HG03025 (cell line): ENCODE results near the gene NIN.

ENCODE experiments used
- ATAC-seq: cut with Tn5 transposase; IDR thresholded peaks from one replicate; pipeline ENCODE4 v1.9.1; 2021; ENCODE audit warnings: mild to moderate bottlenecking, moderate library complexity; ENCODE audit not compliant: unreplicated experiment, low FRiP score

Gene NIN

DNA sequence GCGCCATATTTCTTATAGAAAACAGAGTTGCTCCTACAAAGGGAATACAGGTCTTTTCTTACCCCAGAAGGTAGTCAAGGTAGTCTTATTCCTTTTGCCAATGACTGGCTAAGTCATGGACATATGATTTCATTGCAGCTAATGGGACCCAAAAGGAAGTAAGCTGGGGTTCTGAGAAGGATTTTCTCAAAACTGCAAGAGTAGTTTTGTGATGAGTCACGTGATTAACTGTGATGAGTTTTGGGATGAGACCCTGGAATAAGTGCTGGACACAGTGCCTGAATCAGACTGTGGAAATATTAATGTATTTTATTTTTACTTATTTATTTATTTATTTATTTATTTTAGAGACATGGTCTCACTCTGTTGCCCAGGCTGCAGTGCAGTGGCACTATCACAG is 13.4 kb upstream of the NIN start:
- no peak for ATAC-seq

DNA sequence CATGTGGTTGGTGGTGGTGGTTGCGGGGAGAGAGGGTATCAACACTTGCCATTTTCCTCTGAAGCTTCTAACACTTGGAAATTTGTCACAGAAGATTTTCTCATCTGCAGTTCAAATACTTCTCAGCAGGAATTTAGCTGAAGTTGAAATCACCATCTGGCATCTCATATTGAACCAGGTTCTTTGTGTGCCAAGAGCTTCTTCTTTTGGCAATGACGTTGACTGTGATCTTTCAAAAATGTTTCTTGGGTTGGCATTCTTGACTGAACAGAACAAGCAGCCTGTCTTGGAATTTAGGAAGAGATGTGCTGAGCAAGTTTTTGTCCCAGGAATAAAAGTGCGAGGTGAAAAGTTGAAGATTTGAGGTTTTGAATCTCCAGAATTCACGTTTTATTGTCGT is 8.7 kb upstream of the NIN start:
- ATAC-seq: no peak

DNA sequence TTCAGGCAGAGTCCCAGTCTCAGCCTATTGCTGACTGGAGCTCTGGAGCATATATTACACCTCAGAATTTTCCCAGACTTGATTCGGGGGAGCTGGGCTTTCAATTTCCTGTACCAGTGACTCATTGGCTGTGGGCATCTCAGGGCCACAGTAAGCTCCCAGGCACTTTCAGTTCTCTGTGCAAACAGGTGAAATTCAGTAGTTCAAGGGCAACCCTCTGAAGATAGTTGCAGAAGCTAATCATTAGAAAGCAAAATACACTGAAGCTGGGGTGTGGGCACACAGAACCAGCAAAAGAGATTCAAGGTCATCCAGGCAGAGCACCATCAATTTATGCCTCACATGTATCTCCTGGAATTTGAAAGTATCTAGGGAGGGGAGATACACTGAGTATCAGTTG is 8.1 kb upstream of the NIN start:
- no peak for ATAC-seq

GRCh38 chr14:50837850-50838470 is 7.0 kb upstream of the NIN start:
- no peak for ATAC-seq

DNA sequence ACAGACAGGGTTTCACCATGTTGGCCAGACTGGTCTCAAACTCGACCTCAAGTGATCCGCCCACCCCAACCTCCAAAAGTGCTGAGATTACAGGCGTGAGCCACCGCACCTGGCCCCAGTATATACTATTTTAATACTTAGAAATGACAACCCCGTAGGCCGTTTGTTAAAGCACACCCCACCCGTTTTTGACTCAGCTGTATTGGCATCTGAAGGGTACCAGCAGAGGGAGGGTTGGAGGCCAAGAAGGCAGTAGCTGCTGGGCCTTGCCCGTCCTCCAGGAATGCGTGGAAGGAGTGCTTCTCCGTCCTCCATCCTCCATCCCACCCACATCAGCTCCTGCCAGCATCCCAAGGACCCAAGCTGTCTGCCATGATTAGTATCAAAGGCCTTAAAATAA is 6.3 kb upstream of the NIN start:
- ATAC-seq: no peak

DNA sequence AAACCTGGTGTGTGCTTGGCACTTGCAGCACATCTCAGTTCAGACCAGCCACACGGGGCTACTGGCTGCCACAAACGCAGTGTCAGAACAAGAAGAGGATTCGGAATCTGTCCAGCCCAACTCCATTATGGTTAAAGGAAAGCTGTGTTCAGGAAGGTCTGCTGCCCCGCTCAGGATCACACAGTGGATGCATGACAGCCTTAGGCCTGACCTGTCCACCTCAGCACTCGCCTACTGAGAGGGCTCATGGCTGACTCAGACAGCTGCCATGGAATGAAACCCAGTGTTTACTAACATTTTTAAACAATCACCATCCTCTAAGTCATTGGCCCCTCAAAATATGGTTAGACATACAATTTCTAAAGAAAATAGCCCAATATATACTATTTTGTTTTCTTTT is 5.6 kb upstream of the NIN start:
- no peak for ATAC-seq

GRCh38 chr14:50835280-50835679 is 4.3 kb upstream of the NIN start:
- ATAC-seq: no peak

DNA sequence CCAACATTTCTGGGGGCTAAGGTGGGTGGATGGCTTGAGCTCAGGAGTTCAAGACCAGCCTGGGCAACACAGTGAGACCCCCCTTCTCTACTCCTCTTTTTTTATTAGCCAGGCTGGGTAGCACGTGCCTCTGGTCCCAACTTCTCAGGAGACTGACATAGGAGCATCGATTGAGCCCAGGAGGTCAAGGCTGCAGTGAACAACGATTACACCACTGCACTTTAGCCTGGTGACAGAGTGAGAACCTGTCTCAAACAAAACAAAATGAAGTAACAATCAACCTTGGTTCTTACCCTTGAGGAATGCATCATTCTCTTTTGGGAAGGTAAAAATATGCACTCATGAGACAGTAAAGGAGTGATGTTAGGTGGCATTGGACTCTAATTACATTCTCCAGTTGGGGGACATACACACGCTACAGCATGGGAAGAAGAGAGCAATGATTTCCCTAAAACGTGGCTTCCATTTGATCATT is 3.9 kb upstream of the NIN start:
- no peak for ATAC-seq

GRCh38 chr14:50832935-50833630 is 2.1 kb upstream of the NIN start:
- ATAC-seq: no peak

DNA sequence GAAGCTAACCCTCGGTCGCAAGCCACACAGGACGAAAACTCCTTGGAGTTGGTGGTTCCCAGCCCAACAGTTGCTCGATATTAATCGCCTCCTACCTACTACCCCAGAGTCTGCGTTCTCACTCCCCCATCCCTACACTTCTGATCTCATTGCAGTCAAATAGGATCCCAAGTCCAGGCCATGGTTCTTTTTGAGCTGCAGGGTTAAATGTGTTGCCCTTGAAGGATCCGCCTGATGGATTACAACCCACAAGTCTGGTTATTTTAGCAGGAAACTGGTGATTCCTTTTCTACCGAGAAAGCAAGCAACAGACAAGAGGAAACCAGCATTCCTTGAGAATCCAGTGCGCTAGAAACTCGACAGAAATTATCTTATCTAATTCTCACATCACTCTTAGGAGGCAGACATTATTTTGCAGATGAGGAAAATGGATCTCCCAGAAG is 785 bp upstream of the NIN start:
- no peak for ATAC-seq

DNA sequence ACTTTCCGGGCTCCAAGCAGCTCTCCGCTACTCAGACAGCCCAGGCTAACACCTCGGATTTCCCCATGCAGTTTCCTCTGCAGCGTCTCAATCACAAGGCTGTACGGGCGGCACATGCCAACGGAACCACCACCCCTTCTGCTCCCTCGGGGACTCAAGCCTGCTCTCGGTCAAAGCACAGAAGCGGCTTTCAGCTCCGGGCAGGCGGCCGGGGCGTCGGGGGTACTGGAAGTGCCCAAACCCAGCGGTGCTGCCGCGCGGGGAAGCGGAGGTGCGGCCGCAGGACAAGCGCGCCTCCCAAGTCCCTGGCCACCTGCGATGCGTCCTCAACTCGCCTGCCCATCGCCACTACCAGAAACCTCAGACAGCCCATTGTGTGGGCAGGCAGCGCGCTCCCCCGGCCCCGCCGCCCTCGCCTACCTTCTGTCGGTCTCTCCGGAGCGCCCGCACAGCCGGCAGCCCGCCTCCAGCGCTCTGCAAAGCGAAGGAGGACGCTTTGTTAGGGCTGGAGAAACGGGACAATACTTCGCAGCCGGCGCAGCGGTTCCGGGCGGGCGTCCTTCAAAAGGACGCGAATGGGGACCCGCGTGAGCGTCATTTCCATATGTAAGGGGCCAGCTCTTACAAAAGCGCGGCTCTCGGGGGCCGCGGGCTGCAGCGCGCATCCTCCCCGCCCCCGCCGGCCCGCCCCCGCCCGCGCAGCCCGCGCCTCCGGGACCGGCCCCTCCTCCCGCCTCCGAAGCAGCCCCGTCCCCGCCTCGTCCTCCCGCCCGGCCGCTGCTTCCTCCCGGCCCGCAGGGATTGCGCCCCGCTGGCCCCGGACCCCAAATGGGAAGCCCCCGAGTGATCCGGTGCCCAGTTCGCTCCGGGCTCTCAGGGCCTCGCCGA is 674 bp downstream of the NIN start:
- peak; percentile 39 for ATAC-seq

GRCh38 chr14:50829489-50830043 is 1.4 kb downstream of the NIN start:
- no peak for ATAC-seq

- no peak for ATAC-seq
Observed at GRCh38 chr14:50828721-50829488, 2.1 kb downstream of the NIN start.

GRCh38 chr14:50826681-50827080 is 4.3 kb downstream of the NIN start:
- ATAC-seq: no peak

GRCh38 chr14:50825307-50825706 is 5.7 kb downstream of the NIN start:
- ATAC-seq: no peak

DNA sequence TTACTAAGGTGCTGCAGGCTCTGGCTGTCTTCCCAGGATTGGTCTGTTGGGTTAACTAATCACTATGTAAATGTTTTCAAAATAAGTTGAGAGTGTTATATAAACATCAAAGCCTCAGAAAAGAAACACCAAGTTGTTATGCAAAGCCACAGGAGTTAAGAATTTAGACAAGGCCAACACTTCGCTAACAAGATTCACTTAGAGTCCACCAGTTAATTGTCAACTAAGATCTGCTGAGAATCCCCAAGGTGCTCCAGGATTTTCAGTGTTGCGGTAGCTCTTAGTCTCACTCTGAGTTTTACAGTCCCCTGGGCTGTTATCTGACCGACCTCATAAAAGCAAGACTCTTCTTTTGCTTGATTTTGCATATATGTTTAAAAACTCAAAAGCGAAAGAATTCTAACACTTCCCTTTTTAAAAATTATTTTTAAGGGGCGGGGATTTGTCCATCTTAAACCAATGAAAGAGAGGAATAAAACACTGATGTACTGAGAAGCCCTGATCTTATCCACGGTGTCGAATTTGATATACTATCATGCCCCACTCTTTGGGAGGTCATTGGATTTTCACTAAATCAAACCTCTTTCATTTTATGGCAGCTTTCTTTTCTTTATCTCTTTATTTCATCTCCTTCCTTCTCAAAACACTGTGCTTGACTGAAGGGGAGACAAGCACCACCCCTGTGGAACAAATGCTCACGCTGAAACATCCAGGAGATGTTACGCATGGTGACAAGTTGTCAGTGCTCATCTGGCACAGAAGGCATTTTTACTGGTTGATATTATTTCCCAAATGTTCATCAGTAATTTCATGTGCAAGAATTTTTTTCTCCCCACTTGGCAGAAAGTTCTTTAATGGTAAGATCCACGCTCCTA is 7.0 kb downstream of the NIN start:
- ATAC-seq: peak; percentile 51

GRCh38 chr14:50823051-50823761 is 7.8 kb downstream of the NIN start:
- peak; percentile 22 for ATAC-seq

DNA sequence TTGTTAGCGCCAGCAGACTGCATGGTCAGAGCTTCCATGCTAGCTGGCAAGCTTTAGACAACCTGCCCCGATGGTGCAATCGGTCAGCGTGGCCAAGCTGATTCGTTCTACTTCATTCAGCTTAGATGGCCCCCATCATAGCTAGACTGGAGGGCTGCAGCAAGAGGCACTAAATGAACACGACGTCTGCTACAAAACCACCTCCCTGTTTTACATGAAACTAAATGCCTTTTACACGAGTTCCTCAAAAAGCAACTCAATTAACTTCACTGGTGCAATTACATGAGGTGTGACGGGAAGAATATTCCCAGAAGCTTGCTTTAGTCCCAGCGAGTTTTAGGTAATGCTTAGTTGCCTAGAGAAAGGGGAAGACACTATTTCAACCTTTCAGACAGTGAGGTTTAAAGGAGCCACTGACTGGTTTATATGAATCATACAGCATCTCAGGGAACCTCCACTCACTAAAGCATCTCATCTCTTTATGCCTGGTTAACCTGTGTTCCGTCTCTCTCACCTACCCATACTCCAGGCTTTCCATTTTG is 8.4 kb downstream of the NIN start:
- no peak for ATAC-seq
